NCI-H2029 treated with DMSO at 0.1 percent for 48 hours (cell line): ENCODE measurements around the gene ITPR2.
"Not testable (repeated sequence)": the region's sequence is repeated elsewhere in the genome, so short reads cannot be mapped to it uniquely, and the experiment has no call there.

Experiments used
- DNase-seq: peaks from one replicate; lab custom pipeline; 2025; lab: John Stamatoyannopoulos, UW

Gene ITPR2

GRCh38 chr12:26701604-26702215 is 131.3 kb downstream of the ITPR2 start:
- DNase-seq: peak; percentile 42

GRCh38 chr12:26700430-26700829 is 132.6 kb downstream of the ITPR2 start:
- DNase-seq: no peak

GRCh38 chr12:26699237-26699636 is 133.8 kb downstream of the ITPR2 start:
- DNase-seq: no peak

GRCh38 chr12:26698186-26698585 is 134.8 kb downstream of the ITPR2 start:
- no peak for DNase-seq

- no peak for DNase-seq
These were observed 135.8 kb downstream of the ITPR2 start for GRCh38 chr12:26697217-26697616.

- DNase-seq: no peak
These were observed 136.3 kb downstream of the ITPR2 start for GRCh38 chr12:26696613-26697092.

GRCh38 chr12:26696048-26696612 is 136.9 kb downstream of the ITPR2 start:
- no peak for DNase-seq

- no peak for DNase-seq
These were observed 138.6 kb downstream of the ITPR2 start for GRCh38 chr12:26694402-26694801.

GRCh38 chr12:26692407-26692806 is 140.6 kb downstream of the ITPR2 start:
- DNase-seq: no peak

GRCh38 chr12:26691234-26691970 is 141.6 kb downstream of the ITPR2 start:
- no peak for DNase-seq

- DNase-seq: no peak
These were observed 142.4 kb downstream of the ITPR2 start for GRCh38 chr12:26690601-26691000.

GRCh38 chr12:26689281-26689841 is 143.6 kb downstream of the ITPR2 start:
- DNase-seq: no peak

GRCh38 chr12:26688344-26688904 is 144.6 kb downstream of the ITPR2 start:
- no peak for DNase-seq

GRCh38 chr12:26686408-26686807 is 146.6 kb downstream of the ITPR2 start:
- DNase-seq: no peak

- no peak for DNase-seq
These were observed 148.9 kb downstream of the ITPR2 start for GRCh38 chr12:26684101-26684500.

GRCh38 chr12:26683443-26683842 is 149.6 kb downstream of the ITPR2 start:
- DNase-seq: no peak

GRCh38 chr12:26680727-26681455 is 152.1 kb downstream of the ITPR2 start:
- no peak for DNase-seq

GRCh38 chr12:26678697-26679660 is 154.0 kb downstream of the ITPR2 start:
- no peak for DNase-seq

- DNase-seq: not testable (repeated sequence)
These were observed 161.5 kb downstream of the ITPR2 start for GRCh38 chr12:26671487-26671886.

- DNase-seq: no peak
These were observed 164.1 kb downstream of the ITPR2 start for GRCh38 chr12:26668847-26669246.

GRCh38 chr12:26668230-26668629 is 164.8 kb downstream of the ITPR2 start:
- no peak for DNase-seq
